ENCODE results near the gene OTOGL.
"Not testable (repeated sequence)": the region's sequence is repeated elsewhere in the genome, so short reads cannot be mapped to it uniquely, and the experiment has no call there.

The OTOGL gene

GRCh38 chr12:80227904-80228303 is 128.6 kb downstream of the OTOGL start:
- FAIRE-seq = not testable (repeated sequence)

- FAIRE-seq = peak; percentile 38
Observed at GRCh38 chr12:80230068-80230467, 130.7 kb downstream of the OTOGL start.

GRCh38 chr12:80232837-80233236 is 133.5 kb downstream of the OTOGL start:
- FAIRE-seq = no peak

GRCh38 chr12:80233926-80234325 is 134.6 kb downstream of the OTOGL start:
- no peak for FAIRE-seq

- FAIRE-seq = no peak
Observed at GRCh38 chr12:80234667-80235066, 135.3 kb downstream of the OTOGL start.

- no peak for FAIRE-seq
Observed at GRCh38 chr12:80235944-80236343, 136.6 kb downstream of the OTOGL start.

GRCh38 chr12:80239867-80240266 is 140.5 kb downstream of the OTOGL start:
- no peak for FAIRE-seq

- FAIRE-seq = no peak
Observed at GRCh38 chr12:80241576-80242273, 142.4 kb downstream of the OTOGL start.

GRCh38 chr12:80242321-80242720 is 143.0 kb downstream of the OTOGL start:
- FAIRE-seq = no peak

- not testable (repeated sequence) for FAIRE-seq
Observed at GRCh38 chr12:80249581-80249980, 150.2 kb downstream of the OTOGL start.

GRCh38 chr12:80257920-80258319 is 158.6 kb downstream of the OTOGL start:
- FAIRE-seq = no peak

GRCh38 chr12:80260269-80260668 is 160.9 kb downstream of the OTOGL start:
- no peak for FAIRE-seq

GRCh38 chr12:80261403-80261802 is 162.1 kb downstream of the OTOGL start:
- FAIRE-seq = no peak

GRCh38 chr12:80262346-80262745 is 163.0 kb downstream of the OTOGL start:
- no peak for FAIRE-seq

GRCh38 chr12:80262771-80263170 is 163.4 kb downstream of the OTOGL start:
- FAIRE-seq = no peak

- FAIRE-seq = no peak
Observed at GRCh38 chr12:80264386-80264785, 165.0 kb downstream of the OTOGL start.

- no peak for FAIRE-seq
Observed at GRCh38 chr12:80264891-80265290, 165.6 kb downstream of the OTOGL start.

GRCh38 chr12:80268924-80269749 is 169.8 kb downstream of the OTOGL start:
- no peak for FAIRE-seq

GRCh38 chr12:80269803-80270552 is 170.6 kb downstream of the OTOGL start:
- FAIRE-seq = peak; percentile 97

- FAIRE-seq = no peak
Observed at GRCh38 chr12:80271780-80272179, 172.4 kb downstream of the OTOGL start.

- FAIRE-seq = no peak
Observed at GRCh38 chr12:80272387-80272915, 173.1 kb downstream of the OTOGL start.

- FAIRE-seq = no peak
Observed at GRCh38 chr12:80273144-80273543, 173.8 kb downstream of the OTOGL start.

GRCh38 chr12:80277732-80278131 is 178.4 kb downstream of the OTOGL start:
- FAIRE-seq = peak; percentile 79

Data from islet of Langerhans (tissue), 1 donor.